Brain microvascular endothelial cell (primary cell): Measurements from ENCODE around the gene XXYLT1.

Experiments used
- DNase-seq: peaks from one replicate; pipeline ENCODE4 v3.0.0-alpha.2; 2020
- H3K27ac ChIP-seq: fragments of 250-450 bp; sonication (Bioruptor Pico); 2 replicates; pipeline ENCODE4 v1.5.1; 2020; ENCODE audit warnings: mild to moderate bottlenecking, moderate library complexity
- H3K27me3 ChIP-seq: fragments of 250-450 bp; sonication (Bioruptor Pico); replicated peaks from 2 replicates; pipeline ENCODE4 v1.5.1; 2020; ENCODE audit warnings: mild to moderate bottlenecking
- H3K36me3 ChIP-seq: fragments of 250-450 bp; sonication (Bioruptor Pico); replicated peaks from 2 replicates; pipeline ENCODE4 v1.5.1; 2020; ENCODE audit warnings: mild to moderate bottlenecking
- H3K4me3 ChIP-seq: 2 replicates; pipeline ENCODE4 v1.5.1; 2011; ENCODE audit warnings: low read depth, mild to moderate bottlenecking, control low read depth, low read length, moderate library complexity
- CTCF ChIP-seq: IDR thresholded peaks from 2 replicates; pipeline ENCODE4 v1.5.1; 2011; ENCODE audit warnings: low read depth, mild to moderate bottlenecking, moderate library complexity, low read length, control low read depth, inconsistent platforms; ENCODE audit errors: missing control alignments
- in situ Hi-C: cut with HindIII; loops from 2 replicates; pipeline ENCODE4 v1.10.0; 2017; ENCODE audit warnings: low sequenced_read_pairs, low pct_ligation_motif_present

The XXYLT1 gene

GRCh38 chr3:195043607-195044339 is 227.2 kb downstream of the XXYLT1 start:
- H3K4me3 ChIP-seq, result no peak overlapping the region
- H3K27me3 ChIP-seq, result peaks cover 3% of the 10 kb centered on the region
- H3K36me3 ChIP-seq, result no peaks in the 10 kb centered on the region
- H3K27ac ChIP-seq, result no peak overlapping the region
- no peak for TF ChIP-seq CTCF
- no peak for DNase-seq
- in situ Hi-C loops, result no loop called here

DNA sequence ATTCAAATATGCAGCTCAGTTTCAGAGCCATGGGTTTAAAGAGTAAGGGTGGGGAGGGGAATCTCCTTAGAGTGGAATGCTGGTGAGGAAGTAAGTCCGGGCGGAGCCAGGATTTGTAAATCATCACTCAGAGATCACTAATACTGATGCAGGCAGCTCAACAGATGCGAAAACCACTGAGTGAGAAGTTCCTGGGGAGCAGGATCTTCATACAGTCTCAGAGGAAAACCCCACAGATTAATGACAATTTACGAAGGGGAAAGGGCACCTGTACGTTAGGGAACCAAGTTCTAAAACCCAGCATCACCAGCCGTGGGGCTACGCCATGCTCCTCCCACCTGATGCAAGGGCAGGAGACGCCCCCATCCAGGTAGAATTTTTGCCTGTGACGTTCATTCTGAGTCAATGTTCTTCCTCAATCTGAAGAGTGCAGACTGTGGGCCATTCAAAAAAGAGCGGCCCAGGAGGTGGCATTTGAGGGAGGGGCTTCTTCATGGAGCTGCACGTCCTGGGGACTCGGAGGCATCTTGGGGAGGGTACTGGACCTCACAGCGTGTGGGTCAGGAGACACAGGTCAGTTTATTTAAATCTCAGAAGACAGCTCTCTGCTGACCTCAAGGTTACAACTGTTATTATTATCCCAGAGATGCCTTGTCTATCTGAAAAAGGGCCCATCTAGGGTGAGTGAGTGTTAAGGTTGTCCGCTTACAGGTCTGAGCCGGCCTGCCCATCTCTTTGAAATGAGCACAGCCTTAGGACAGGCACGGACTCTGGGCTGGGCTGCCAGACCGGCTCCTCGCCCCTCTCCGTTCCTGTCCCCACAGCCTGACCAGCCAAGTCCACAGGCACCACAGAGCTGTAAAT is 228.0 kb downstream of the XXYLT1 start:
- H3K27me3 ChIP-seq, result peaks cover 3% of the 10 kb centered on the region
- in situ Hi-C loops, result no loop called here
- no peak overlapping the region for H3K27ac ChIP-seq
- no peak overlapping the region for H3K4me3 ChIP-seq
- no peak for TF ChIP-seq CTCF
- no peaks in the 10 kb centered on the region for H3K36me3 ChIP-seq
- no peak for DNase-seq

GRCh38 chr3:195041871-195042742 is 228.9 kb downstream of the XXYLT1 start:
- TF ChIP-seq CTCF, result no peak
- H3K27me3 ChIP-seq, result peaks cover 3% of the 10 kb centered on the region
- H3K36me3 ChIP-seq, result no peaks in the 10 kb centered on the region
- H3K4me3 ChIP-seq, result no peak overlapping the region
- no peak overlapping the region for H3K27ac ChIP-seq
- in situ Hi-C loops, result no loop called here
- no peak for DNase-seq

DNA sequence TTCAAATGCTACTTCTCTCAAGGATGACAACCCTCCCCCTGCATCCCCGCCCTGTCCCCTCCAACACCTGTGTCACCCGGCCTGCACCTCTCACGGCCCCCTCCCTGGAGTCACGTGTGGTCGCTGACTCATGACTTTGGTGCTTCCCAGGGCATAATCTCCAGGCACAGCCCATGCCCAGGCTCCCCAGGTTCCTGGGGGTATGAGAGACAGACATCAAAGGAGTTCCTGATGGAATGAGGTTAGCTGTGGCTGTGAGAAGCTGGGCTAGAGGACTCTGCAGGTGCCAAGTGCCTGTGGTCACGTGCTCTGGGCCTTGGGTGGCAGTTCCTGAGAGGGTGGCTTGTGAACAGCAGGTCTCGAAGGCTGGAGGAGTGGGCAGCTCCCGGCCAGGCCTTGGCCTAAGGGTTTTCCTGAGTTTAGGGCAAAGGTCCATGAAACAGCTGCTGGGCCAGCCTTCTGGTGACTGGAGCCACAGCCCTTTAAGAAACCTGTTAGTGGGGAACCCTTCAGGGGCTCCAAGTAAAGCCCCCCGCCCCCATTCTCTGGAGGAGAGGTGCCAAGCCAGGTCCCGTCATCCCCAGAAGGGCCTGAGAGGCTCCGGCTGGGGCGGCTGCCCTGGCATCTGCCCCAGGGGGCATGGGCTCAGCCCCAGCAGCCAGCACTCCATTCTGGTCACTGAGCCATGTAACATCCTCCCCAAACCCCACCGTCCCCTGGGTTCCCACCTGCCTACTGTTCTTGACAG is 230.0 kb downstream of the XXYLT1 start:
- Histone ChIP-seq H3K27me3 (peaks cover 3% of the 10 kb centered on the region), H3K36me3 (no peaks in the 10 kb centered on the region), H3K27ac (no peak overlapping the region), H3K4me3 (no peak overlapping the region)
- in situ Hi-C loops, result no loop called here
- DNase-seq, result no peak
- TF ChIP-seq CTCF, result no peak

GRCh38 chr3:195040094-195040493 is 230.9 kb downstream of the XXYLT1 start:
- no peak for DNase-seq
- Histone ChIP-seq H3K27me3 (peaks cover 3% of the 10 kb centered on the region), H3K27ac (no peak overlapping the region), H3K4me3 (no peak overlapping the region), H3K36me3 (no peaks in the 10 kb centered on the region)
- no peak for TF ChIP-seq CTCF
- in situ Hi-C loops, result no loop called here
